ENCODE measurements around the gene ROR1.

Gene ROR1

GRCh38 chr1:63906047-63906704, 132.4 kb downstream of the ROR1 start:
- Mint-ChIP-seq H3K4me3 (no peak overlapping the region), H3K4me1 (ENCODE audit: low read depth) (no peaks in the 10 kb centered on the region), H3K9me3 (no peaks in the 10 kb centered on the region), H3K27ac (no peak overlapping the region), H3K27me3 (ENCODE audit: low read depth) (no peaks in the 10 kb centered on the region), H3K36me3 (ENCODE audit: low read depth) (no peaks in the 10 kb centered on the region)
- no peak for DNase-seq (ENCODE audit: low spot score)

GRCh38 chr1:63907051-63907450, 133.2 kb downstream of the ROR1 start:
- Mint-ChIP-seq H3K27me3 (ENCODE audit: low read depth) (no peaks in the 10 kb centered on the region), H3K9me3 (no peaks in the 10 kb centered on the region), H3K4me1 (ENCODE audit: low read depth) (no peaks in the 10 kb centered on the region), H3K27ac (no peak overlapping the region), H3K36me3 (ENCODE audit: low read depth) (no peaks in the 10 kb centered on the region), H3K4me3 (no peak overlapping the region)
- DNase-seq (ENCODE audit: low spot score): no peak

- Mint-ChIP-seq H3K27me3 (ENCODE audit: low read depth) (peaks cover 4% of the 10 kb centered on the region), H3K4me3 (no peak overlapping the region), H3K9me3 (no peaks in the 10 kb centered on the region), H3K4me1 (ENCODE audit: low read depth) (no peaks in the 10 kb centered on the region), H3K27ac (no peak overlapping the region), H3K36me3 (ENCODE audit: low read depth) (no peaks in the 10 kb centered on the region)
- no peak for DNase-seq (ENCODE audit: low spot score)
These were observed 134.2 kb downstream of the ROR1 start for GRCh38 chr1:63908016-63908415.

GRCh38 chr1:63909526-63909925, 135.7 kb downstream of the ROR1 start:
- H3K9me3 Mint-ChIP-seq: no peaks in the 10 kb centered on the region
- H3K27me3 Mint-ChIP-seq (ENCODE audit: low read depth): peaks cover 4% of the 10 kb centered on the region
- H3K4me3 Mint-ChIP-seq: no peak overlapping the region
- H3K4me1 Mint-ChIP-seq (ENCODE audit: low read depth): no peaks in the 10 kb centered on the region
- no peak for DNase-seq (ENCODE audit: low spot score)
- no peaks in the 10 kb centered on the region for H3K36me3 Mint-ChIP-seq (ENCODE audit: low read depth)
- no peak overlapping the region for H3K27ac Mint-ChIP-seq

GRCh38 chr1:63911049-63911448, 137.2 kb downstream of the ROR1 start:
- H3K4me3 Mint-ChIP-seq: no peak overlapping the region
- no peaks in the 10 kb centered on the region for H3K36me3 Mint-ChIP-seq (ENCODE audit: low read depth)
- DNase-seq (ENCODE audit: low spot score): no peak
- no peaks in the 10 kb centered on the region for H3K4me1 Mint-ChIP-seq (ENCODE audit: low read depth)
- H3K27ac Mint-ChIP-seq: no peak overlapping the region
- H3K9me3 Mint-ChIP-seq: no peaks in the 10 kb centered on the region
- peaks cover 4% of the 10 kb centered on the region for H3K27me3 Mint-ChIP-seq (ENCODE audit: low read depth)

GRCh38 chr1:63912643-63913042, 138.8 kb downstream of the ROR1 start:
- H3K27ac Mint-ChIP-seq: no peak overlapping the region
- no peak overlapping the region for H3K4me3 Mint-ChIP-seq
- H3K9me3 Mint-ChIP-seq: no peaks in the 10 kb centered on the region
- H3K36me3 Mint-ChIP-seq (ENCODE audit: low read depth): no peaks in the 10 kb centered on the region
- peaks cover 4% of the 10 kb centered on the region for H3K27me3 Mint-ChIP-seq (ENCODE audit: low read depth)
- DNase-seq (ENCODE audit: low spot score): no peak
- H3K4me1 Mint-ChIP-seq (ENCODE audit: low read depth): no peaks in the 10 kb centered on the region

- H3K4me3 Mint-ChIP-seq: no peak overlapping the region
These were observed 139.7 kb downstream of the ROR1 start for GRCh38 chr1:63913533-63913932.

GRCh38 chr1:63914241-63914640, 140.4 kb downstream of the ROR1 start:
- Mint-ChIP-seq H3K4me1 (ENCODE audit: low read depth) (no peaks in the 10 kb centered on the region), H3K36me3 (ENCODE audit: low read depth) (no peaks in the 10 kb centered on the region), H3K27ac (no peak overlapping the region), H3K4me3 (no peak overlapping the region), H3K27me3 (ENCODE audit: low read depth) (peaks cover 4% of the 10 kb centered on the region), H3K9me3 (no peaks in the 10 kb centered on the region)
- no peak for DNase-seq (ENCODE audit: low spot score)

More at GRCh38 chr1:63913533-63913932, 139.7 kb downstream of the ROR1 start:
- no peak for DNase-seq (ENCODE audit: low spot score)
- Mint-ChIP-seq H3K9me3 (no peaks in the 10 kb centered on the region), H3K27ac (no peak overlapping the region), H3K4me1 (ENCODE audit: low read depth) (no peaks in the 10 kb centered on the region), H3K27me3 (ENCODE audit: low read depth) (peaks cover 4% of the 10 kb centered on the region), H3K36me3 (ENCODE audit: low read depth) (no peaks in the 10 kb centered on the region)

GRCh38 chr1:63914706-63915105, 140.9 kb downstream of the ROR1 start:
- H3K9me3 Mint-ChIP-seq: no peaks in the 10 kb centered on the region
- no peaks in the 10 kb centered on the region for H3K4me1 Mint-ChIP-seq (ENCODE audit: low read depth)
- H3K36me3 Mint-ChIP-seq (ENCODE audit: low read depth): no peaks in the 10 kb centered on the region
- H3K4me3 Mint-ChIP-seq: no peak overlapping the region
- H3K27me3 Mint-ChIP-seq (ENCODE audit: low read depth): peaks cover 4% of the 10 kb centered on the region
- DNase-seq (ENCODE audit: low spot score): no peak
- H3K27ac Mint-ChIP-seq: no peak overlapping the region

- no peak overlapping the region for H3K4me3 Mint-ChIP-seq
- peaks cover 4% of the 10 kb centered on the region for H3K27me3 Mint-ChIP-seq (ENCODE audit: low read depth)
- H3K27ac Mint-ChIP-seq: no peak overlapping the region
- DNase-seq (ENCODE audit: low spot score): no peak
- no peaks in the 10 kb centered on the region for H3K9me3 Mint-ChIP-seq
- no peaks in the 10 kb centered on the region for H3K4me1 Mint-ChIP-seq (ENCODE audit: low read depth)
- no peaks in the 10 kb centered on the region for H3K36me3 Mint-ChIP-seq (ENCODE audit: low read depth)
These were observed 141.3 kb downstream of the ROR1 start for GRCh38 chr1:63915121-63915520.

- H3K9me3 Mint-ChIP-seq: no peaks in the 10 kb centered on the region
- no peak overlapping the region for H3K4me3 Mint-ChIP-seq
- no peak for DNase-seq (ENCODE audit: low spot score)
- H3K4me1 Mint-ChIP-seq (ENCODE audit: low read depth): no peaks in the 10 kb centered on the region
- no peak overlapping the region for H3K27ac Mint-ChIP-seq
- no peaks in the 10 kb centered on the region for H3K36me3 Mint-ChIP-seq (ENCODE audit: low read depth)
- peaks cover 4% of the 10 kb centered on the region for H3K27me3 Mint-ChIP-seq (ENCODE audit: low read depth)
These were observed 142.9 kb downstream of the ROR1 start for GRCh38 chr1:63916485-63917360.

GRCh38 chr1:63917571-63918417, 144.0 kb downstream of the ROR1 start:
- DNase-seq (ENCODE audit: low spot score): no peak
- no peak overlapping the region for H3K27ac Mint-ChIP-seq
- H3K36me3 Mint-ChIP-seq (ENCODE audit: low read depth): no peaks in the 10 kb centered on the region
- H3K9me3 Mint-ChIP-seq: no peaks in the 10 kb centered on the region
- H3K4me3 Mint-ChIP-seq: no peak overlapping the region
- no peaks in the 10 kb centered on the region for H3K27me3 Mint-ChIP-seq (ENCODE audit: low read depth)
- no peaks in the 10 kb centered on the region for H3K4me1 Mint-ChIP-seq (ENCODE audit: low read depth)

- H3K4me3 Mint-ChIP-seq: no peak overlapping the region
- H3K27ac Mint-ChIP-seq: no peak overlapping the region
- DNase-seq (ENCODE audit: low spot score): no peak
- H3K4me1 Mint-ChIP-seq (ENCODE audit: low read depth): no peaks in the 10 kb centered on the region
- H3K9me3 Mint-ChIP-seq: no peaks in the 10 kb centered on the region
- H3K36me3 Mint-ChIP-seq (ENCODE audit: low read depth): no peaks in the 10 kb centered on the region
- H3K27me3 Mint-ChIP-seq (ENCODE audit: low read depth): no peaks in the 10 kb centered on the region
These were observed 144.7 kb downstream of the ROR1 start for GRCh38 chr1:63918418-63918945.

All from T-helper 2 cell treated with Interferon-gamma antibody and Interleukin-4, amounts not matched to agents 5 μg/mL and 100 μg/mL, for 36 hours (primary cell).